Activated CD4-positive, alpha-beta memory T cell treated with anti-CD3 and anti-CD28 coated beads for 36 hours (primary cell): ENCODE measurements around the gene CADPS. TPM values are rescaled to one million over a fixed set of nuclear protein-coding genes. Genes with fewer than 3 reads are reported as not detected.

Source experiments
- CTCF ChIA-PET: fragments of 350-600 bp; sonication (Branson Sonifier 250); formaldehyde crosslinking; loops from one replicate; lab custom pipeline; 2021; ENCODE audit warnings: antibody characterized with exemption, inconsistent platforms; lab: Charles Lee
- POLR2A ChIA-PET: fragments of 350-600 bp; sonication (Branson Sonifier 250); formaldehyde crosslinking; loops from one replicate; lab custom pipeline; 2021; ENCODE audit warnings: antibody characterized with exemption; lab: Charles Lee
- DNase-seq: peaks from one replicate; pipeline ENCODE4 v3.0.0-alpha.2; 2020
- H3K27ac Mint-ChIP-seq: one replicate; pipeline ENCODE4 v1.8.0; 2021; ENCODE audit warnings: mixed read lengths
- H3K27me3 Mint-ChIP-seq: one replicate; pipeline ENCODE4 v1.8.0; 2021; ENCODE audit warnings: mixed read lengths
- H3K36me3 Mint-ChIP-seq: one replicate; pipeline ENCODE4 v1.8.0; 2021; ENCODE audit warnings: mixed read lengths
- H3K4me1 Mint-ChIP-seq: one replicate; pipeline ENCODE4 v1.8.0; 2021; ENCODE audit warnings: low read depth, mixed read lengths
- H3K4me3 Mint-ChIP-seq: one replicate; pipeline ENCODE4 v1.8.0; 2021; ENCODE audit warnings: mild to moderate bottlenecking, mixed read lengths
- H3K9me3 Mint-ChIP-seq: one replicate; pipeline ENCODE4 v1.8.0; 2021; ENCODE audit warnings: mixed read lengths
- intact Hi-C: fragments of 100-400 bp; cut with micrococcal nuclease; formaldehyde crosslinking; loops from one replicate; pipeline ENCODE4 v1.15.1; 2023
- total RNA-seq, 2 experiments: library from RNA; stranded (reverse); gene quantifications; one replicate each; pipeline ENCODE4 v1.2.3, GENCODE V29; 2021

The CADPS gene
- total RNA-seq, 2 experiments from 2014 or later = not detected

DNA sequence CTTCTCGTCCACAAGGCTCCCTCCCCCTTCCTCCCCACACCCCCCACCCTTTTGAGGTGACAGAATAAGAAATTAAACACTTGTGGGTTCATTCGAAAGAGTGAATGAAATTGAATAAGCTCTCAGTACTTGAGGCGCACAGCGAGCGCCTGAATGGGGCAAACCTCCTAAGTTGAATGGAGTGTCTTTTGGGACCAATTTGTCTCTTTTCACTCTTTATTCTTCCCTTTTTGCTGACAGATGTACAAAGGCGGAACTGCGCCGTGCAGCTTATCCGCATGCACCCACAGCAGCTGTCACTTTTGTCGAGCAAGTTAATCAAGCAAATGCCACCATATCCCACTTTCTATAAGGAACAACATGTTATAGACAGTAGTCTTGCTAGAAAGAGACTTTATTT is 454.0 kb downstream of the CADPS start:
- intact Hi-C loops = no loop called here
- CTCF ChIA-PET = no interaction called here
- POLR2A ChIA-PET = no interaction called here
- Mint-ChIP-seq H3K36me3 (no peaks in the 10 kb centered on the region), H3K4me3 (no peak overlapping the region), H3K9me3 (no peaks in the 10 kb centered on the region), H3K27ac (no peak overlapping the region), H3K27me3 (peaks cover 6% of the 10 kb centered on the region), H3K4me1 (no peaks in the 10 kb centered on the region)
- no peak for DNase-seq

DNA sequence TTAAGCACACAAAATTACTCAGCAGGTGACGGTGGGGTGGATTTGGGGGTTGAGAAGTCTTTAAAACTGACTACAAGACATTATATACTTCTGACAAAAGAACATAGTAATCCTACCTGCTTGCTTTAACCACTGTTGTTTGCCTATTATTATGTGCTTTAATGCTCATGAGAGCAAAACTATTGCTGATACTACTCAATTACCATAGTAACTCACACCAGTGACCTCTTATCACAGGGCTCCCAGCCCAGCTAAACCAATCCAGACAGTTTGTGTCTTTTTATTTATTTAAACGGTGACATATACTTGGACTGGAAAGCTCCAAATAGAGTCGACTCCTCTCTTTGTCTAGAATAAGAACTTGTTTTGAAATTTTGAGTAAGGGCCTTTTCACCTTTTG is 459.1 kb downstream of the CADPS start:
- Mint-ChIP-seq H3K27me3 (peaks cover 3% of the 10 kb centered on the region), H3K36me3 (no peaks in the 10 kb centered on the region), H3K27ac (no peak overlapping the region), H3K4me1 (no peaks in the 10 kb centered on the region), H3K4me3 (no peak overlapping the region), H3K9me3 (no peaks in the 10 kb centered on the region)
- ChIA-PET CTCF (no interaction called here), POLR2A (no interaction called here)
- DNase-seq = no peak
- intact Hi-C loops = no loop called here

DNA sequence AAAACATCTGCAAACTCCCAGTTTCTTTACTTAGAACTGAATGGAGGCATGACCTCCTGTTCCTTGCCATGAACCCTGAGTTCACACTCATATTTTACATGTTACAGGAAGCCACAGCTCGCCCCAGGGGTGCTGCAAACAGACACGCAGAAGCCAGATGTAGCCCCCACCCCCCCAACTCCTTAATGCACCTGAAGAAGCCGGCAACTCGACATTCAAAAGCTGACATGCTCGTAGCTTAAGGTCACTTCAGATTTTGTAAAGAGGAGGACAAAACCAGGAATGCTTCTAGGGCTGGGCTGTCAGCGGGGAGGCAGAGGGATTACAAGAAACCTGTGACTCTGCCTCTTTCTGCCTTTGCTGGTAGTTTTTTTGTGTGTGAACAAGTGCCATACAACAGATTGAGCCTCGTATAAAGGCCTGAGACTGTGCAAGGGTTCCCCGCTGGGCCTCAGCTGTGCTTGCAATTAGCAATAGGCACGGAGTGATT is 459.9 kb downstream of the CADPS start:
- intact Hi-C loops = no loop called here
- Mint-ChIP-seq H3K36me3 (no peaks in the 10 kb centered on the region), H3K9me3 (no peaks in the 10 kb centered on the region), H3K4me3 (no peak overlapping the region), H3K27me3 (peaks cover 2% of the 10 kb centered on the region), H3K4me1 (no peaks in the 10 kb centered on the region), H3K27ac (no peak overlapping the region)
- ChIA-PET CTCF (no interaction called here), POLR2A (no interaction called here)
- no peak for DNase-seq

DNA sequence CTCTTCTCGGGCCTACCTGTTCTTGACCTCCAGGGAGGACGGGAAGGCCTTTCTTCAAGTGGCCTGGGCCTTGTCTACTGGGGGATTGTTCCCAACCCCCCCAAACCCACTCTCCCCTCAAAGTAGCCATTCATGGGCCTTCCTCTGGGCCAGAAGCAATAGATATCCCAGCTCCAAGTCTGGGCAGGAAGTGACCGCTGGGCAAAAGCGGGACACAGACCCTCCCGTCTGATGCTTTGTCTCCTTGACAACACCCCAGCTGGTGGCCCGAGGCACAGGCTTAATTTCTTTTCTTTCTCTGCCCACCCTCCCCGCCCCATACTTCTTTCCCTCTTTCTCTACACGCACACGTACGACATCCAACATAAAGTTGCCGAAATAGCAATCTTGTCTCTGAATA is 460.4 kb downstream of the CADPS start:
- Mint-ChIP-seq H3K27me3 (no peaks in the 10 kb centered on the region), H3K9me3 (no peaks in the 10 kb centered on the region), H3K4me3 (no peak overlapping the region), H3K36me3 (no peaks in the 10 kb centered on the region), H3K27ac (no peak overlapping the region), H3K4me1 (no peaks in the 10 kb centered on the region)
- intact Hi-C loops = no loop called here
- ChIA-PET CTCF (no interaction called here), POLR2A (no interaction called here)
- DNase-seq = no peak

DNA sequence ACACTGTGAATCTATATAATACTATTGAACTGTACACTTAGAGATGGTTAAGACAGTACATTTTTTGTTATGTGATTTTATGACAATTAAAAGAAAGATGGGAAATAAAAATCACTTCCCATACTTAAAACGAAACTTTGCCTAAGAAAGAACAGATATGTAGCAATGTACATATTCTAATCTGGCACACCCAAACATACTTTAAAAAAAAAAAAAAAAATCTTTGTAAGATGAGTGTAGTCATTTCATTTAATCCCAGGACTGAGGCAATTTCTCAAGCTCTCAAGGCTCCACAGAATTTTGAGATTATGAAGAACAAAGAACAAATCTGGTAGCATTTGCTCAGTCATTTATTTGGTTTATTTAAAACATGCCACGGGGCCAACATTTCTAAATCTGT is 461.5 kb downstream of the CADPS start:
- Mint-ChIP-seq H3K9me3 (no peaks in the 10 kb centered on the region), H3K36me3 (no peaks in the 10 kb centered on the region), H3K4me1 (no peaks in the 10 kb centered on the region), H3K27ac (no peak overlapping the region), H3K27me3 (no peaks in the 10 kb centered on the region), H3K4me3 (no peak overlapping the region)
- ChIA-PET CTCF (no interaction called here), POLR2A (no interaction called here)
- no peak for DNase-seq
- intact Hi-C loops = no loop called here

DNA sequence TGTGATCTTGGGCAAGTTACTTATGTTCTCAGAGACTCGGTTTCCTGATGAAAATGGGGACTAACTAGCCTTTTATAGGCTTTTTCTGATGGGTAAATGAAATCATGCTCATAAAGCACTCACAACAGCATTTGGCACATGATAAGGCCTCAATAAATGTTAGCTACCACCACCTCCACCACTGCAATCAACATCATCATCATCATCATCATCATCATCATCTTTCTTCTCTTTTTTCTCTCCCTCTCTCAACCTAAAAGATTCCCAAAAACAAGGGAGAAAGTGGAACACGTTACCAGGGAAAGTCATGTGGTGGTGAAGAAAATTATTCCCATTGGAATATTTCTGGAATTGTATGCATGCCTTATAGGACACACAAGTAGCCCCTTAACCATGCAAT is 468.3 kb downstream of the CADPS start:
- intact Hi-C loops = no loop called here
- H3K27ac Mint-ChIP-seq = no peak overlapping the region
- POLR2A ChIA-PET = no interaction called here
- H3K36me3 Mint-ChIP-seq = no peaks in the 10 kb centered on the region
- CTCF ChIA-PET = no interaction called here
- H3K4me3 Mint-ChIP-seq = no peak overlapping the region
- no peak for DNase-seq
- H3K4me1 Mint-ChIP-seq = no peaks in the 10 kb centered on the region
- no peaks in the 10 kb centered on the region for H3K9me3 Mint-ChIP-seq
- H3K27me3 Mint-ChIP-seq = no peaks in the 10 kb centered on the region

DNA sequence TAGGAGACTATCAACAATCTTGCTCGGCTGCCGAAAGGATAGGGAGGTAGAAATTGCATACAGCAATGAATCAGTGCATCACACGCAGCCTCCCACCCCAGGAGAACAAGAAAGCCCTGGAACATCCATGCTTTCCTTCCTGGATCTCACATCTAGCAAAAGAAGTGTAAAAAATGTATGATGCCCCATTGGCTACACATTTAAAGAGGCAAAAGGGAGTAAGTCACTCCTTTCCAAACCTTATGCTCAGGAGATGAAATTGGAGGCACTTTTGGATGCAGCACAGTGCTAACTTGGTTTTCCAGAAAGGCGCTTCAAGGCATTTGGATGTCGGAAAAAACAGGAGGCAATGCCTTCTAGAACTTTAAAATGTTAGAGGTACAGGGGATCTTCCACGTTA is 469.6 kb downstream of the CADPS start:
- Mint-ChIP-seq H3K27me3 (no peaks in the 10 kb centered on the region), H3K4me3 (no peak overlapping the region), H3K27ac (no peak overlapping the region), H3K9me3 (no peaks in the 10 kb centered on the region), H3K36me3 (no peaks in the 10 kb centered on the region), H3K4me1 (no peaks in the 10 kb centered on the region)
- intact Hi-C loops = no loop called here
- DNase-seq = no peak
- POLR2A ChIA-PET = no interaction called here
- CTCF ChIA-PET = no interaction called here

DNA sequence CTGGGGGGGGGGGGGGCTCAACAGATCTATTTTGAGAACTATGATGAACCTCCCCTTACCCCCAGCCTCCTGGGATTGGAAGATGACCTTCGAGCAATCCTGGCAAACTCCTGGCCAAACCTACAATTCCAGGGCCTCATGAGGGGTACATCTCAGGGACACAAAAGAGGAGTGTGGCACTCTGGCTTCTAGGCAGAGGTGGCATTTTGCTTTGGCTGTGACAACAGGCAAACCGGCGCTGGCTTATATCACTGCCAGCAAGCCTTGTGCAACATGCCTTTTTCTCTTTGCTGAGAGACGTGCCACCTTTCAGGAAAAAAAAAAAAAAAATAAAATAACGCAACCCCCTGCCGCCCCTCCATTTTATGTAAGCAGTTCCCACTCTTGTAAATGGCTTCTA is 470.1 kb downstream of the CADPS start:
- no peak for DNase-seq
- H3K36me3 Mint-ChIP-seq = no peaks in the 10 kb centered on the region
- no peak overlapping the region for H3K27ac Mint-ChIP-seq
- no peaks in the 10 kb centered on the region for H3K27me3 Mint-ChIP-seq
- ChIA-PET POLR2A (no interaction called here), CTCF (no interaction called here)
- H3K4me1 Mint-ChIP-seq = no peaks in the 10 kb centered on the region
- H3K4me3 Mint-ChIP-seq = no peak overlapping the region
- H3K9me3 Mint-ChIP-seq = no peaks in the 10 kb centered on the region
- intact Hi-C loops = no loop called here

- Mint-ChIP-seq H3K4me3 (no peak overlapping the region), H3K27me3 (no peaks in the 10 kb centered on the region), H3K4me1 (no peaks in the 10 kb centered on the region), H3K9me3 (no peaks in the 10 kb centered on the region), H3K36me3 (no peaks in the 10 kb centered on the region), H3K27ac (no peak overlapping the region)
- intact Hi-C loops = no loop called here
- POLR2A ChIA-PET = no interaction called here
- CTCF ChIA-PET = no interaction called here
- no peak for DNase-seq
These were observed 470.9 kb downstream of the CADPS start for GRCh38 chr3:62404321-62404720.

DNA sequence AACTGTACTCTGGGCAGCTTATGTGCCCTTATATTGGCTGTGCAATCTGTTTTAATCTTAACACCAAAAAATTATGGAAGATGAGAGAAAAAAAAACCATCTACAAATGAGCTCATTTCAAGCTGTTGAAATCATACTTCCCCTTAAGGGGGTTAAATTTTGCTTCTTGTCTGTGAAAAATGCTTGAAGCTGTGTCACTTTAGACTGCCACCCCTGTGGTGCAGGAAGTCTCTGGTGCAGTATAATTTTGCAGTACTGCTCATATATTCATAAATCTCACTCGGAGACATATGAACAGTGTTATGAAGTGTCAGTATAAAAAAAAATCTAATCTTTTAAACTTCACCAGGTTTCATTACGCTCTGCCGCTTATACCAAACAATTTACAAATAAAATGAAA is 471.5 kb downstream of the CADPS start:
- DNase-seq = no peak
- intact Hi-C loops = no loop called here
- H3K9me3 Mint-ChIP-seq = no peaks in the 10 kb centered on the region
- no peaks in the 10 kb centered on the region for H3K36me3 Mint-ChIP-seq
- CTCF ChIA-PET = no interaction called here
- no peaks in the 10 kb centered on the region for H3K4me1 Mint-ChIP-seq
- H3K4me3 Mint-ChIP-seq = no peak overlapping the region
- H3K27ac Mint-ChIP-seq = no peak overlapping the region
- no peaks in the 10 kb centered on the region for H3K27me3 Mint-ChIP-seq
- POLR2A ChIA-PET = no interaction called here

DNA sequence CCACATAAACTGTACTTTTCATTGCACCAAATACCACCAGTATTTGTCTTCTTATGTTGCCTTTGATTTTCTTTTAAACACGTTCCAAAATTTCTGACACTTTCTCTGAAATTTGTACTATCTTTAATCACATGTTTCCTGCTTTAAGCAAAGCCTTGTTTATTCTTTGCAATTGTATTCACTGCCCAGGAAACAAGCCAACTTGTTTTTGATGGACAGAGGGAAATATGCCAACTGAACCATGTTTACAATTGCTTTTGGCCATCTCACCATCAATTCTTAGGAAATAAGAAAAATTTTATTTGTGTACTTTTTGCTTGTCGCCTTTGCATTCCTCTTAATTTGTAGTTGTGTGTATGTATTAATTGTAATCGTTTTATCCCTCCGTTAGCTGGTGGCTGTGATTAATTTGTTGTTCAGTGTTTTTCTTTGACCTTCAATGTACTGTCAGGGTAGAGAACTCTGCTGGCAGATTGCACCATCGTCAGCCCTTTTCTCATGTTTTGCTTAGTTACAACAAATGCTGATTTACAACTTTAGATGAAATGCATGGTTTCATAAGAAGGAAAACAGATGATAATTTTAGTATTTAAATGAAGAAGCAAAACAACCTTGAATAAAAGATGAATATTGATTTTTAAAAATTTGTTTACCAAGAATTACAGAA is 482.5 kb downstream of the CADPS start:
- no peak overlapping the region for H3K27ac Mint-ChIP-seq
- POLR2A ChIA-PET = no interaction called here
- H3K27me3 Mint-ChIP-seq = peaks cover 18% of the 10 kb centered on the region
- H3K36me3 Mint-ChIP-seq = no peaks in the 10 kb centered on the region
- CTCF ChIA-PET = no interaction called here
- H3K4me1 Mint-ChIP-seq = no peaks in the 10 kb centered on the region
- H3K9me3 Mint-ChIP-seq = no peaks in the 10 kb centered on the region
- H3K4me3 Mint-ChIP-seq = no peak overlapping the region
- no peak for DNase-seq
- intact Hi-C loops = no loop called here

GRCh38 chr3:62387251-62387650 is 488.0 kb downstream of the CADPS start:
- Mint-ChIP-seq H3K9me3 (no peaks in the 10 kb centered on the region), H3K4me1 (no peaks in the 10 kb centered on the region), H3K36me3 (no peaks in the 10 kb centered on the region), H3K27ac (no peak overlapping the region), H3K27me3 (peaks cover 8% of the 10 kb centered on the region), H3K4me3 (no peak overlapping the region)
- POLR2A ChIA-PET = no interaction called here
- no peak for DNase-seq
- CTCF ChIA-PET = no interaction called here
- intact Hi-C loops = no loop called here

DNA sequence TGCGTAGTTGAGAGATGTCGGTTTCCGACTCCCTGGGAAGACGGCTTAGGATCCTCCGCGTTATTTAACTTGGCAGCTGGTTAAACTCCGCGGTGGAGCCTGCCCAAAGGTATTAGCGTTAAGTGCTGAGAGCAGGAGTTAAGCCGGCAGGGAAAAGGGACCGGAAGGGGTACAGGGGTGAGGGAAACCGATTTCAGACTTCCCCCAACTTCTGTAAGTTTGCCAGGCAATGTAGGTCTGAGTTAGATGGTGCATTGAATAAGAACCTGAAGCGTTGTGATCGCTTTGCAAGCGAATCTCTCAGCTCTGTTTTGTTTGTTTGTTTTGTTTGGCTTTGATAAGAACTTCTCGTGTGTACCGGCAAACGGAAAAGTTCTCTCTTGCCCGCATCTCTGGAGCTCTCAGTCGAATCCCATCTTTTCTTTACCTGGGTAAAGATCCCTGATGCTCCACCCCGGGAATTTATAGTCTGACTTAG is 495.9 kb downstream of the CADPS start:
- POLR2A ChIA-PET = no interaction called here
- Mint-ChIP-seq H3K27ac (no peak overlapping the region), H3K36me3 (no peaks in the 10 kb centered on the region), H3K4me1 (peaks cover 2% of the 10 kb centered on the region), H3K27me3 (peaks cover 60% of the 10 kb centered on the region), H3K9me3 (no peaks in the 10 kb centered on the region), H3K4me3 (no peak overlapping the region)
- intact Hi-C loops = no loop called here
- no peak for DNase-seq
- CTCF ChIA-PET = no interaction called here
